Parathyroid adenoma (tissue), 2 donors: Measurements from ENCODE around the gene SETD9.
A peak's percentile ranks its signal among the peaks of the same experiment; 100 is the strongest.

Experiments used
- H2AFZ ChIP-seq: fragments of 300-600 bp; sonication (generic); one replicate; pipeline ENCODE4 v1.7.0; 2017; ENCODE audit warnings: antibody characterized with exemption, mild to moderate bottlenecking
- H3K27ac ChIP-seq: fragments of 300-600 bp; sonication (generic); one replicate; pipeline ENCODE4 v1.7.0; 2017
- H3K27me3 ChIP-seq: fragments of 300-600 bp; sonication (generic); one replicate; pipeline ENCODE4 v1.7.0; 2017; ENCODE audit warnings: low read length; ENCODE audit not compliant: control insufficient read depth, insufficient read depth
- H3K36me3 ChIP-seq: fragments of 300-600 bp; sonication (generic); one replicate; pipeline ENCODE4 v1.7.0; 2017; ENCODE audit warnings: low read length; ENCODE audit not compliant: control insufficient read depth, insufficient read depth
- H3K4me1 ChIP-seq: fragments of 300-600 bp; sonication (generic); one replicate; pipeline ENCODE4 v1.7.0; 2017; ENCODE audit warnings: control low read depth
- H3K4me2 ChIP-seq: fragments of 300-600 bp; sonication (generic); one replicate; pipeline ENCODE4 v1.7.0; 2017; ENCODE audit warnings: low read length
- H3K4me3 ChIP-seq: fragments of 300-600 bp; sonication (generic); one replicate; pipeline ENCODE4 v1.7.0; 2017; ENCODE audit warnings: low read depth, low read length
- H3K79me2 ChIP-seq: fragments of 300-600 bp; sonication (generic); one replicate; pipeline ENCODE4 v1.7.0; 2017; ENCODE audit warnings: control low read depth
- H3K9ac ChIP-seq: fragments of 300-600 bp; sonication (generic); one replicate; pipeline ENCODE4 v1.7.0; 2017; ENCODE audit warnings: mild to moderate bottlenecking
- H3K9me3 ChIP-seq: fragments of 300-600 bp; sonication (generic); one replicate; pipeline ENCODE4 v1.7.0; 2017; ENCODE audit warnings: low read length; ENCODE audit not compliant: control insufficient read depth
- CTCF ChIP-seq: fragments of 300-600 bp; sonication (generic); IDR thresholded peaks from one replicate; pipeline ENCODE4 v1.7.0; 2017; ENCODE audit warnings: antibody characterized with exemption, mild to moderate bottlenecking
- donor health status: primary hyperparathyroidism.

The SETD9 gene

GRCh38 chr5:56909294-56910209, at the start of gene SETD9:
TSS of gene SETD9 (plus strand) at chr5:56909596. CDS start at chr5:56909646, 50 bp downstream.
- Histone ChIP-seq H3K9me3 (no peaks in the 10 kb centered on the region), H3K27ac (peak within 1 kb of the TSS; percentile 95), H3K9ac (peak within 1 kb of the TSS; percentile 90), H3K4me1 (peaks cover 4% of the 10 kb centered on the region), H3K79me2 (no peaks in the 10 kb centered on the region), H3K4me2 (peak within 1 kb of the TSS; percentile 91), H3K27me3 (no peaks in the 10 kb centered on the region), H3K36me3 (no peaks in the 10 kb centered on the region), H2AFZ (peak within 1 kb of the TSS; percentile 99), H3K4me3 (peak within 1 kb of the TSS; percentile 83)
- no peak for TF ChIP-seq CTCF

GRCh38 chr5:56861893-56862485, 47.4 kb upstream of the SETD9 start:
- no peaks in the 10 kb centered on the region for H3K36me3 ChIP-seq
- TF ChIP-seq CTCF = no peak

GRCh38 chr5:56862909-56863308, 46.5 kb upstream of the SETD9 start:
- no peak for TF ChIP-seq CTCF
- Histone ChIP-seq H3K9ac (no peak overlapping the region), H3K4me2 (no peak overlapping the region), H3K4me1 (no peaks in the 10 kb centered on the region), H3K9me3 (no peaks in the 10 kb centered on the region), H2AFZ (no peak overlapping the region), H3K36me3 (no peaks in the 10 kb centered on the region), H3K79me2 (no peaks in the 10 kb centered on the region), H3K4me3 (no peak overlapping the region), H3K27ac (no peak overlapping the region), H3K27me3 (no peaks in the 10 kb centered on the region)

More at GRCh38 chr5:56861893-56862485, 47.4 kb upstream of the SETD9 start:
- H3K9me3 ChIP-seq = no peaks in the 10 kb centered on the region
- no peak overlapping the region for H2AFZ ChIP-seq
- H3K4me2 ChIP-seq = no peak overlapping the region
- H3K27ac ChIP-seq = no peak overlapping the region
- H3K27me3 ChIP-seq = no peaks in the 10 kb centered on the region
- no peak overlapping the region for H3K4me3 ChIP-seq
- no peaks in the 10 kb centered on the region for H3K4me1 ChIP-seq
- H3K79me2 ChIP-seq = no peaks in the 10 kb centered on the region
- H3K9ac ChIP-seq = no peak overlapping the region

GRCh38 chr5:56871777-56872176, 37.6 kb upstream of the SETD9 start:
- Histone ChIP-seq H3K9ac (no peak overlapping the region), H3K9me3 (no peaks in the 10 kb centered on the region), H3K79me2 (no peaks in the 10 kb centered on the region), H3K4me2 (no peak overlapping the region), H3K4me1 (no peaks in the 10 kb centered on the region), H3K27ac (no peak overlapping the region), H3K36me3 (no peaks in the 10 kb centered on the region), H2AFZ (no peak overlapping the region), H3K4me3 (no peak overlapping the region), H3K27me3 (no peaks in the 10 kb centered on the region)
- no peak for TF ChIP-seq CTCF
